B cell (primary cell): ENCODE results near the gene FOXL1.

Experiments used
- EZH2 ChIP-seq: IDR thresholded peaks from 2 replicates; pipeline ENCODE4 v1.6.1; 2012; ENCODE audit warnings: borderline replicate concordance, low read depth, mild to moderate bottlenecking, moderate library complexity, low read length; ENCODE audit not compliant: insufficient read depth, poor library complexity, severe bottlenecking
- TF ChIP-seq, protein P1 (sequence below): fragments of 200-600 bp; IDR thresholded peaks from one replicate; pipeline ENCODE4 v1.8.0; 2022; ENCODE audit warnings: antibody characterized with exemption, mild to moderate bottlenecking

DNA sequence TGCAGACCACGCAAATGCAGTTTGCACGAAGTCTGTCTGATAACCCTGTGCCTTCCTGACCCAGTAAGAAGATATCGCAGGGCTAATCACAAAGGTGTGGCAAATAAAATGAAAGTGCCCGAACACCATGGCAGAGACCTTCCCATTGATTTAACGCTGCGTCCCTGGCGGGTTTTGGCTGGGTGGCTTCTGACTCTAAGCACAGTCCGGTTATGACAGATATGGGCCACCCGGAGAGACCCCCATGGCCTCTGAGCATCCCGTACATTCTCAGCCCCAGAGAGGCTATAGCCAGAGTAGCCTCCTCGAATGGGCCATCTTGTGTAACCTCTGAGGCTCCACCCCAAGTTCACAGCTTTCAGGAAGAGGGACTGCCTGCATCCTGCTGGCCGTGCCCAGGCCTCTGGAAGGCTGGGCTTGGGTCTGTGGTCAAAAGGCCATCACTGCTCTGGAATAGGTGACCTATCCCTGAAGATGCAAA is 6.3 kb upstream of the FOXL1 start:
- TF ChIP-seq, protein P1, sequence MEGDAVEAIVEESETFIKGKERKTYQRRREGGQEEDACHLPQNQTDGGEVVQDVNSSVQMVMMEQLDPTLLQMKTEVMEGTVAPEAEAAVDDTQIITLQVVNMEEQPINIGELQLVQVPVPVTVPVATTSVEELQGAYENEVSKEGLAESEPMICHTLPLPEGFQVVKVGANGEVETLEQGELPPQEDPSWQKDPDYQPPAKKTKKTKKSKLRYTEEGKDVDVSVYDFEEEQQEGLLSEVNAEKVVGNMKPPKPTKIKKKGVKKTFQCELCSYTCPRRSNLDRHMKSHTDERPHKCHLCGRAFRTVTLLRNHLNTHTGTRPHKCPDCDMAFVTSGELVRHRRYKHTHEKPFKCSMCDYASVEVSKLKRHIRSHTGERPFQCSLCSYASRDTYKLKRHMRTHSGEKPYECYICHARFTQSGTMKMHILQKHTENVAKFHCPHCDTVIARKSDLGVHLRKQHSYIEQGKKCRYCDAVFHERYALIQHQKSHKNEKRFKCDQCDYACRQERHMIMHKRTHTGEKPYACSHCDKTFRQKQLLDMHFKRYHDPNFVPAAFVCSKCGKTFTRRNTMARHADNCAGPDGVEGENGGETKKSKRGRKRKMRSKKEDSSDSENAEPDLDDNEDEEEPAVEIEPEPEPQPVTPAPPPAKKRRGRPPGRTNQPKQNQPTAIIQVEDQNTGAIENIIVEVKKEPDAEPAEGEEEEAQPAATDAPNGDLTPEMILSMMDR: no peak
- no peak for TF ChIP-seq EZH2
